ENCODE data around the gene UHRF1. TPM values are rescaled to one million over a fixed set of nuclear protein-coding genes. Genes with fewer than 3 reads are reported as not detected.
"Not testable (repeated sequence)": the region's sequence is repeated elsewhere in the genome, so short reads cannot be mapped to it uniquely, and the experiment has no call there.

Gene UHRF1
- total and polyA plus RNA-seq, 2 donors from 2014 or later, result 0.19 to 3.1 TPM

- intact Hi-C loops (cut with DNase I), result no loop called here
- Histone ChIP-seq H3K36me3 (ENCODE audit: control insufficient read depth in 2 of 3, insufficient read depth in 3 of 3, low read length in 3 of 3) (no peaks in the 10 kb centered on the region), H3K27me3 (ENCODE audit: control insufficient read depth, insufficient read depth, low read length) (no peaks in the 10 kb centered on the region), H3K27ac (ENCODE audit: low read depth in 2 of 2, low read length in 2 of 2) (no peak overlapping the region), H3K9ac (ENCODE audit: low read length in 3 of 3) (no peak overlapping the region), H3K4me3 (ENCODE audit: low read length in 3 of 3) (no peak overlapping the region), H3K4me1 (ENCODE audit: control insufficient read depth in 2 of 3, insufficient read depth in 2 of 3, low read depth in 1 of 3, low read length in 3 of 3) (no peaks in the 10 kb centered on the region), H3K9me3 (ENCODE audit: control insufficient read depth in 2 of 3, insufficient read depth in 1 of 3, low read length in 3 of 3) (no peaks in the 10 kb centered on the region)
- DNase-seq, result no peak
- no peak for FAIRE-seq
- TF ChIP-seq, protein P1, sequence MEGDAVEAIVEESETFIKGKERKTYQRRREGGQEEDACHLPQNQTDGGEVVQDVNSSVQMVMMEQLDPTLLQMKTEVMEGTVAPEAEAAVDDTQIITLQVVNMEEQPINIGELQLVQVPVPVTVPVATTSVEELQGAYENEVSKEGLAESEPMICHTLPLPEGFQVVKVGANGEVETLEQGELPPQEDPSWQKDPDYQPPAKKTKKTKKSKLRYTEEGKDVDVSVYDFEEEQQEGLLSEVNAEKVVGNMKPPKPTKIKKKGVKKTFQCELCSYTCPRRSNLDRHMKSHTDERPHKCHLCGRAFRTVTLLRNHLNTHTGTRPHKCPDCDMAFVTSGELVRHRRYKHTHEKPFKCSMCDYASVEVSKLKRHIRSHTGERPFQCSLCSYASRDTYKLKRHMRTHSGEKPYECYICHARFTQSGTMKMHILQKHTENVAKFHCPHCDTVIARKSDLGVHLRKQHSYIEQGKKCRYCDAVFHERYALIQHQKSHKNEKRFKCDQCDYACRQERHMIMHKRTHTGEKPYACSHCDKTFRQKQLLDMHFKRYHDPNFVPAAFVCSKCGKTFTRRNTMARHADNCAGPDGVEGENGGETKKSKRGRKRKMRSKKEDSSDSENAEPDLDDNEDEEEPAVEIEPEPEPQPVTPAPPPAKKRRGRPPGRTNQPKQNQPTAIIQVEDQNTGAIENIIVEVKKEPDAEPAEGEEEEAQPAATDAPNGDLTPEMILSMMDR (IDR thresholded peaks at IDR 0.05; ENCODE audit: borderline replicate concordance, extremely low read depth, insufficient read depth), result no peak
Measured at GRCh38 chr19:4889034-4889815, 20.1 kb upstream of the UHRF1 start.

DNA sequence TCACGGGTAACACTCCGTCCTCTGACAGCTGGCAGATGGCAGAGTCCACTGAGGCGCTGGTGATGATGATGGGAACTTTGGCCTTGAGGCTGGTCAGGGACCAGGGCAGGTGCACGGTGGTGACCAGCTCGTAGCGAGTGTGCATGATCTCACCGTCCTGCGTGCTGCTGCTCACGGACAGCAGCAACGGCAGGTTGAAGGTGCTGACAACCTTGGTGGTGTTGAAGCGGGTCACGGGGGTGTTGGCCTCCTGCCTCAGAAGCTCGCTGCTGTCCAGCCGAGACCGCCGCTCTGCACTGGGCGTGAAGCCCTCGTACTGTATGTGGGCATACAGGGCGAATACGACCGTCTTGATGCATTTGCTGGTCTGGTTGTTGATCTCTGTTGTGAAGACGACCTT, 18.2 kb upstream of the UHRF1 start:
- no peaks in the 10 kb centered on the region for H3K4me1 ChIP-seq (ENCODE audit: control insufficient read depth in 2 of 3, insufficient read depth in 2 of 3, low read depth in 1 of 3, low read length in 3 of 3)
- no peak overlapping the region for H3K27ac ChIP-seq (ENCODE audit: low read depth in 2 of 2, low read length in 2 of 2)
- no peaks in the 10 kb centered on the region for H3K9me3 ChIP-seq (ENCODE audit: control insufficient read depth in 2 of 3, insufficient read depth in 1 of 3, low read length in 3 of 3)
- H3K36me3 ChIP-seq (ENCODE audit: control insufficient read depth in 2 of 3, insufficient read depth in 3 of 3, low read length in 3 of 3), result no peaks in the 10 kb centered on the region
- FAIRE-seq (no peak), DNase-seq (no peak)
- TF ChIP-seq, protein P1 (IDR thresholded peaks at IDR 0.05; ENCODE audit: borderline replicate concordance, extremely low read depth, insufficient read depth), result no peak
- H3K4me3 ChIP-seq (ENCODE audit: low read length in 3 of 3), result no peak overlapping the region
- no peak overlapping the region for H3K9ac ChIP-seq (ENCODE audit: low read length in 3 of 3)
- no peaks in the 10 kb centered on the region for H3K27me3 ChIP-seq (ENCODE audit: control insufficient read depth, insufficient read depth, low read length)
- intact Hi-C loops (cut with DNase I), result no loop called here

DNA sequence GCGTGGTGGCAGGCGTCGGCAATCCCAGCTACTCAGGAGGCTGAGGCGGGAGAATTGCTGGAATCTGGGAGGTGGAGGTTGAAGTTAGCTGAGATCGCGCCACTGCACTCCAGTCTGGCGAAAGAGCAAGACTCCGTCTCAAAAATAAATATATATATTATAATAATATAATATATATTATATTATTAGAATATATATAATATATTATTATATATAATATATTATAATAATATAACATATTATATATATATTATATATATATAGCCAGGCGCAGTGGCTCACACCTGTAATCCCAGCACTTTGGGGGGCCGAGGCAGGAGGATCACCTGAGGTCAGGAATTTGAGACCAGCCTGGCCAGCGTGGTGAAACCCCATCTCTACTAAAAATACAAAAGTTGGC, 16.3 kb upstream of the UHRF1 start:
- H3K36me3 ChIP-seq (ENCODE audit: control insufficient read depth in 2 of 3, insufficient read depth in 3 of 3, low read length in 3 of 3); H3K27me3 ChIP-seq (ENCODE audit: control insufficient read depth, insufficient read depth, low read length); intact Hi-C loops (cut with DNase I); DNase-seq; H3K9ac ChIP-seq (ENCODE audit: low read length in 3 of 3); H3K27ac ChIP-seq (ENCODE audit: low read depth in 2 of 2, low read length in 2 of 2); H3K4me1 ChIP-seq (ENCODE audit: control insufficient read depth in 2 of 3, insufficient read depth in 2 of 3, low read depth in 1 of 3, low read length in 3 of 3); H3K4me3 ChIP-seq (ENCODE audit: low read length in 3 of 3); FAIRE-seq; H3K9me3 ChIP-seq (ENCODE audit: control insufficient read depth in 2 of 3, insufficient read depth in 1 of 3, low read length in 3 of 3): not testable (repeated sequence)

DNA sequence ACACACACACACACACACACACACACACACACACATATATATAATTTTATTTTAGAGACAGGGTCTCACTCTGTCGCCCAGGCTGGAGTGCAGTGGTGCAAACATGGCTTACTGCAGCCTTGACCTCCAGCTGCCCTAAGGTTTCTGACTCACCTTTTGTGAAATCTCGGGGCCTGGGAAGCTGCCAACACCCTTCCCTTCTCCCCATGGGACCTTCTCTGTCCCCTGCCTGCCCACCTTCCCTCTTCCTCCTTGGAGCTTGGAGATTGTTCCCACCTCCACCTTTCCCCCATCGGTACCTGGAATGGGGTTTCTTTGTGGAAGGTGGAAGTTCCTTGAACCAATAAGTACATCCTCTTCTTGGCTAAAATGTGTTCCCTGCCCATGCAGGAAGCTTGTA, 12.9 kb upstream of the UHRF1 start:
- TF ChIP-seq, protein P1 (IDR thresholded peaks at IDR 0.05; ENCODE audit: borderline replicate concordance, extremely low read depth, insufficient read depth), result no peak
- H3K4me3 ChIP-seq (ENCODE audit: low read length in 3 of 3), result no peak overlapping the region
- no peak for FAIRE-seq
- no peaks in the 10 kb centered on the region for H3K27me3 ChIP-seq (ENCODE audit: control insufficient read depth, insufficient read depth, low read length)
- no peaks in the 10 kb centered on the region for H3K9me3 ChIP-seq (ENCODE audit: control insufficient read depth in 2 of 3, insufficient read depth in 1 of 3, low read length in 3 of 3)
- H3K9ac ChIP-seq (ENCODE audit: low read length in 3 of 3), result no peak overlapping the region
- peak in 1 of 5 donors; percentile 76 for DNase-seq
- H3K4me1 ChIP-seq (ENCODE audit: control insufficient read depth in 2 of 3, insufficient read depth in 2 of 3, low read depth in 1 of 3, low read length in 3 of 3), result no peaks in the 10 kb centered on the region
- intact Hi-C loops (cut with DNase I), result no loop called here
- H3K36me3 ChIP-seq (ENCODE audit: control insufficient read depth in 2 of 3, insufficient read depth in 3 of 3, low read length in 3 of 3), result no peaks in the 10 kb centered on the region
- H3K27ac ChIP-seq (ENCODE audit: low read depth in 2 of 2, low read length in 2 of 2), result no peak overlapping the region
